Heart right ventricle (tissue), 16 donors: ENCODE measurements around the gene CDKN3. TPM values are rescaled to one million over a fixed set of nuclear protein-coding genes. Genes with fewer than 3 reads are reported as not detected.

Experiments
- ATAC-seq, 8 donors: fragments of 200-7000 bp; cut with Tn5 transposase; one replicate each; pipeline ENCODE4 v1.9.1; 2020; ENCODE audit warnings: mild to moderate bottlenecking in 8 of 8, moderate library complexity in 8 of 8, moderate number of reproducible peaks in 1 of 8
- DNase-seq, 2 donors: peaks; one replicate each; pipeline ENCODE4 v3.0.0-alpha.2; 2020
- H3K27ac ChIP-seq, 10 donors: fragments of 200-600 bp; sonication (generic) in 2 of 10; one replicate each; pipeline versions ENCODE4 v1.5.0 to v1.8.0; 2020 to 2022; ENCODE audit warnings: mild to moderate bottlenecking in 3 of 10
- H3K27me3 ChIP-seq, 7 donors: fragments of 200-600 bp; one replicate each; pipeline ENCODE4 v1.8.0; 2021 to 2022; ENCODE audit warnings: mild to moderate bottlenecking in 2 of 7
- H3K36me3 ChIP-seq, 9 donors: fragments of 200-600 bp; sonication (generic) in 1 of 9; one replicate each; pipeline versions ENCODE4 v1.5.0 to v1.8.0; 2020 to 2022; ENCODE audit warnings: mild to moderate bottlenecking in 2 of 9
- H3K4me1 ChIP-seq, 9 donors: fragments of 200-600 bp; sonication (generic) in 1 of 9; one replicate each; pipeline versions ENCODE4 v1.5.0 to v1.8.0; 2020 to 2022; ENCODE audit warnings: mild to moderate bottlenecking in 4 of 9
- H3K4me3 ChIP-seq, 10 donors: fragments of 200-600 bp; sonication (generic) in 2 of 10; one replicate each; pipeline versions ENCODE4 v1.5.0 to v1.8.0; 2020 to 2022; ENCODE audit warnings: mild to moderate bottlenecking in 7 of 10, moderate library complexity in 2 of 10
- H3K9me3 ChIP-seq, 11 donors: fragments of 200-600 bp in 10 of 11; sonication (generic) in 2 of 11; one replicate each; pipeline versions ENCODE4 v1.5.0 to v1.8.0; 2013 to 2022; ENCODE audit warnings: mild to moderate bottlenecking in 2 of 11, control low read depth in 1 of 11, moderate library complexity in 1 of 11
- WGBS, 2 donors: extraction: QIAGEN DNeasy Blood & Tissue Kit; methylation state at CpG; one replicate each; pipeline ENCODE4 v1.1.7; 2013; ENCODE audit warnings: inconsistent platforms in 1 of 2; 5-methylcytosine and 5-hydroxymethylcytosine counted together
- intact Hi-C, 10 donors: fragments of 100-400 bp; cut with DNase I; formaldehyde crosslinking; loops; one replicate each; pipeline versions ENCODE4 v1.11.1 to v1.14.2; 2022
- polyA plus RNA-seq, 2 donors: library from polyadenylated mRNA; stranded (reverse); fragments of 200-250 nt; gene quantifications; one replicate each; pipeline ENCODE4 v1.2.3, GENCODE V29; 2013
- total RNA-seq, 10 donors: library from RNA; stranded (reverse); fragmentation: NEBNext Ultra II Directional in 3 of 10; extraction: Animal tissue kit (Norgen Biotek cat#: 25700) in 3 of 10; gene quantifications; one replicate each; pipeline versions ENCODE4 v1.2.1 to v1.2.4, GENCODE V29; 2021 to 2023
- TF ChIP-seq, protein P1 (sequence below), 9 donors: fragments of 200-600 bp; sonication (generic) in 2 of 9; IDR thresholded peaks; one replicate each; pipeline versions ENCODE4 v1.5.0 to v1.8.0; 2021 to 2022; ENCODE audit warnings: antibody characterized with exemption in 9 of 9, mild to moderate bottlenecking in 5 of 9, moderate library complexity in 1 of 9
- donor health status: Arrhythmogenic right ventricular cardiomyopathy.
- donor health status: ischemic (EF 13 %, LVEDD 7.1; RV severe dilation, severe dysfunction).
- donor health status: healthy with polysubstance abuse.
- donor health status: DM: no; HTN: yes; CAD: no.
- donor health status: DM: no; HTN: no; CAD: no.
- donor health status: ischemic (EF 25% LVEDD 6.9; RV normal size, moderate dysfunction).
- donor health status: ischemic (EF 25% LVEDD 5.7; RV mildly dilated, moderate dysfunction).
- donor health status: healthy.
- donor health status: DM: yes; HTN: yes; CAD: no.
- donor health status: Ischemic cardiomyopathy.
- donor health status: ischemic (EF 35%, LVEDD 5.7; RV mildly dilated, moderate dysfunction).
- donor health status: nonischemic (EF 11% LVEDD 7.7; RV severe dilation, severe dysfunction).
- donor health status: DM: yes; HTN: yes; CAD: no.
- donor health status: PGD.
- donor health status: ischemic (EF 29% LVEDD 5.4; RV normal size, mild dysfunction).
- donor health status: nonischemic (EF 23%, LVEDD 6.1; RV moderate dilation, normal function).

The CDKN3 gene
- total and polyA plus RNA-seq, 12 donors: 1.8 to 14.7 (median 4.2) TPM

DNA sequence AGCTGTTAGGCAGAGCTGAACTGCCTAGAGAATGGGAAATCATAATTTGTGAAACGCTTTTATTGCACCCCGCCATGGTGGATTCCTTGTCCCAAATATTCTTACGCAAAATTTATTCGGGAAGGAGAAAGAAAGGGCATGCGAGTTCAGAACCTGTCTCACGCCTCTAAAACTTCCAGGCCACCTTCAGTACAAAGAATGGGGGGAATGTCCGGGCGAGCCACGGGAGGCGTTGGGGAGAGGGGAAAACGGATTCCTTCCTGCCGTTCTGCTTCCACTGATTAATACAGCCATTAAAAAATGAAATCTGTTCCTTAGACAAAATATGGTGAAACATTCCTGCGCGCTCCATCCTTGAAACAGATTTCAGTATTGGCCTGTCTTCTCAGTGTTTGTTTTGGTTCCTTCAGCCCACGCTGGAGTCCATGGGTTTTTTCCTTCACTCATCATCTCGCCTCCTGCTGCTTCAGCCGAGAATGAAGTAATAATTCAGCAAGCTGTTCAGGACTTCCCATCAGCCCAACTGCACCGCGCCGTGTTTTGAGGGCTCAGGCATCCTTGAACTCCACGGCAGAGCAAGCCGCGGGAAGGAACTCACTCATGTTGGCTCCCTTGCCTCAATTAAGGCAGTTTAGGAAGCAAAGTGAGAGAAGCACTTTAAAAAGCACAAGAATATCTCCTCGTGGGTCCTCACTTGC lies 47.7 kb upstream of the CDKN3 start:
- intact Hi-C loops: loop anchor here (2.0 to 10.0 kb wide), 9 partner anchors 164 to 1054 kb away; partner anchors contain the start of gene BMP4 (in 1 of the 10)
- DNase-seq (peak; percentile 26 to 39), ATAC-seq (peak; percentile 66 to 81 (median 76))
- H3K27ac ChIP-seq: peak overlapping the region; percentile 28 to 83 (median 70)
- no peaks in the 10 kb centered on the region for H3K36me3 ChIP-seq
- H3K4me3 ChIP-seq: peak overlapping the region in 7 of 10 donors; percentile 2 to 27 (median 18)
- TF ChIP-seq, protein P1, sequence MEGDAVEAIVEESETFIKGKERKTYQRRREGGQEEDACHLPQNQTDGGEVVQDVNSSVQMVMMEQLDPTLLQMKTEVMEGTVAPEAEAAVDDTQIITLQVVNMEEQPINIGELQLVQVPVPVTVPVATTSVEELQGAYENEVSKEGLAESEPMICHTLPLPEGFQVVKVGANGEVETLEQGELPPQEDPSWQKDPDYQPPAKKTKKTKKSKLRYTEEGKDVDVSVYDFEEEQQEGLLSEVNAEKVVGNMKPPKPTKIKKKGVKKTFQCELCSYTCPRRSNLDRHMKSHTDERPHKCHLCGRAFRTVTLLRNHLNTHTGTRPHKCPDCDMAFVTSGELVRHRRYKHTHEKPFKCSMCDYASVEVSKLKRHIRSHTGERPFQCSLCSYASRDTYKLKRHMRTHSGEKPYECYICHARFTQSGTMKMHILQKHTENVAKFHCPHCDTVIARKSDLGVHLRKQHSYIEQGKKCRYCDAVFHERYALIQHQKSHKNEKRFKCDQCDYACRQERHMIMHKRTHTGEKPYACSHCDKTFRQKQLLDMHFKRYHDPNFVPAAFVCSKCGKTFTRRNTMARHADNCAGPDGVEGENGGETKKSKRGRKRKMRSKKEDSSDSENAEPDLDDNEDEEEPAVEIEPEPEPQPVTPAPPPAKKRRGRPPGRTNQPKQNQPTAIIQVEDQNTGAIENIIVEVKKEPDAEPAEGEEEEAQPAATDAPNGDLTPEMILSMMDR (IDR thresholded peaks at IDR 0.05): no peak
- H3K4me1 ChIP-seq: peaks cover 0 to 18% (median 12%) of the 10 kb centered on the region in 9 donors
- peaks cover 0 to 18% (median 0%) of the 10 kb centered on the region in 11 donors for H3K9me3 ChIP-seq
- H3K27me3 ChIP-seq: peaks cover 0 to 1% (median 0%) of the 10 kb centered on the region in 7 donors
- whole genome bisulfite sequencing, 2 donors: 51 to 54% methylated on average over 24 of the region's 24 CpGs

DNA sequence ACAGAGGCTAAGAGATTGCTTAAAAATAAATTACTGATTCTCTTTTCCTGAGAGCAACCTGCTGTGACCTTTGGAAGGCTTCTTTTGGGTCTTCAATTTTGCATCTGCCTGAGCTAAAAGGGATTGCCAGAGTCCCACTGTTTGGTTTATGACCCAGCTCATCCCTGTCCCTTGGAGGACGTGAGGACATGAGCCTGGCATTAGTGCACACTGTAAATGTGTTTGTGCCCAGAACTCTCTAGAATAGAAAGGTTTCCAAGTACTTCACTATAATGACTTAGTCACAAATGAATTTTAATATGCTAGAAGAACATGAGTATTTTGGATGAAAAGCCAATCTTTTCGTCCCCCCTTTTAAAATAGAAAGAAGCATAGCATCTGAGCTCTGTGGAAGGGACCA lies 47.1 kb upstream of the CDKN3 start:
- Histone ChIP-seq H3K4me3 (peak overlapping the region in 7 of 10 donors; percentile 2 to 27 (median 18)), H3K27ac (peak overlapping the region; percentile 28 to 83 (median 70))

DNA sequence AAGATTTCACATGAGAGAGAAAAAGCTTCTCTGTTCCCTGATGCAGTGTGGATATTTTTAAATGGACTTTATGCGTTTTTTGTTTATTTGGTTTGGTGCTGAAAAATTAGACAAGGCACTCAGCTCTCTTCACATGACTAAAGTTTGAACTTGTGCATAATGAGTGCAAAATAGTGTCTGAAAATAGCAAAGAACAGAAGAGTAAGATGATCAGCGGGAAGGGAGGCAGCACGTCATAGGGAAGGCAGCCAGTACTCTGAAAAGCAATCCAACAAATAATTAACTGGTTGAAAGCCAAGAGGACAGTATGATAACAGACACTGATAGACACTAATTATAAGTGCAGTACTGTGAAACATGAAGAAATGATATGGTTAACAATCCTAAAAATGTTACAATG lies 46.6 kb upstream of the CDKN3 start:
- Histone ChIP-seq H3K9me3 (peaks cover 0 to 22% (median 0%) of the 10 kb centered on the region in 11 donors), H3K4me3 (peak overlapping the region in 1 of 10 donors; percentile 27), H3K27ac (peak overlapping the region in 7 of 10 donors; percentile 36 to 83 (median 74)), H3K27me3 (peaks cover 0 to 3% (median 0%) of the 10 kb centered on the region in 7 donors), H3K36me3 (no peaks in the 10 kb centered on the region), H3K4me1 (peaks cover 0 to 18% (median 12%) of the 10 kb centered on the region in 9 donors)
- intact Hi-C loops: no loop called here
- DNase-seq (no peak), ATAC-seq (peak in 6 of 8 donors; percentile 27 to 66 (median 52))
- TF ChIP-seq, protein P1 (IDR thresholded peaks at IDR 0.05): no peak
- 11 to 14% methylated on average over 3 of the region's 3 CpGs for WGBS, 2 donors

More for the DNA sequence above, 47.1 kb upstream of the CDKN3 start:
- H3K27me3 ChIP-seq: peaks cover 0 to 3% (median 0%) of the 10 kb centered on the region in 7 donors
- DNase-seq (no peak), ATAC-seq (peak in 7 of 8 donors; percentile 17 to 66 (median 48))
- TF ChIP-seq, protein P1 (IDR thresholded peaks at IDR 0.05): no peak
- H3K9me3 ChIP-seq: peaks cover 0 to 22% (median 0%) of the 10 kb centered on the region in 11 donors
- intact Hi-C loops: loop anchor here (2.0 to 10.0 kb wide), 9 partner anchors 165 to 1055 kb away; partner anchors contain the start of gene BMP4 (in 1 of the 10)
- WGBS, 2 donors: 31% methylated on average over 2 of the region's 2 CpGs
- no peaks in the 10 kb centered on the region for H3K36me3 ChIP-seq
- H3K4me1 ChIP-seq: peaks cover 0 to 18% (median 12%) of the 10 kb centered on the region in 9 donors

DNA sequence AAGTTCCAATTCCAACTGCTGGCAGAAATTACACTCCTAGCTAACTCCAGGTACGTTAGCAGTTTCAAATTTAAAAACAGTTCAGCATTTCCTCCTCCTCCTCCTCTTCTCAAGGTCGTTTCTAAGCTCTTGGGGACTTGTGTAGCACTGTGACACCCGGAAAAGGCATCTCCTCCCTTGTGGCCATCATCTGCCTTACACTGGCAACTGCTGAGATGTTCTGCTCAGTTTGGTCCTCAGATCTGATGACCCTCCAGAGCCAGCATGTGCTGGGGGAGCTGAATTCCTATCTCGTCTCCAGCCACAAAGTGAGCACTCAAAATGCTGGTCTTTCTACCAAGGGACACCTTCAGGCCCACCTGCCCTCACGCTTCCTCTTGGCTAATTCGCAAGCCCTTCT lies 43.5 kb upstream of the CDKN3 start:
- Histone ChIP-seq H3K4me1 (peaks cover 0 to 18% (median 12%) of the 10 kb centered on the region in 9 donors), H3K36me3 (no peaks in the 10 kb centered on the region), H3K27ac (peak overlapping the region in 4 of 10 donors; percentile 40 to 50 (median 42)), H3K27me3 (peaks cover 0 to 3% (median 0%) of the 10 kb centered on the region in 7 donors), H3K4me3 (no peak overlapping the region), H3K9me3 (peaks cover 0 to 22% (median 0%) of the 10 kb centered on the region in 11 donors)
- TF ChIP-seq, protein P1 (IDR thresholded peaks at IDR 0.05): no peak
- ATAC-seq (no peak), DNase-seq (no peak)
- 76 to 83% methylated on average over 6 of the region's 6 CpGs for WGBS, 2 donors
- intact Hi-C loops: no loop called here
